ENCODE data around the gene NAA80. TPM values are rescaled to one million over a fixed set of nuclear protein-coding genes. Genes with fewer than 3 reads are reported as not detected.

Gene NAA80
- polyA plus RNA-seq, 1 of the 3 experiments (the other 2 are of a cell fraction) = 10.5 TPM

- peaks cover 0 to 44% of the 10 kb centered on the region in 2 experiments; a peak in 2 of 4 replicates for H3K4me1 ChIP-seq (ENCODE audit: control insufficient read depth in 1 of 2, insufficient read depth in 2 of 2, low read depth in 1 of 2, low read length in 1 of 2)
- ChIA-PET POLR2A (interaction anchor here (1.0 to 1.8 kb wide), 4 partner anchors 12 to 23 kb away, joined by 3 to 5 read pairs (median 3); partner anchors contain the start of genes HYAL3 and NAA80), CTCF (interaction anchor here (1.0 to 6.0 kb wide), 12 partner anchors 13 to 170 kb away, joined by 3 to 60 read pairs (median 4); partner anchors contain the start of genes HYAL1, HYAL3, IFRD2 and NAA80)
- peak overlapping the region in 1 of 2 experiments; percentile 92; a peak in 2 of 4 replicates for H3K4me3 ChIP-seq (ENCODE audit: low read depth in 2 of 2, low read length in 1 of 2)
- no peaks in the 10 kb centered on the region for H3K9me3 ChIP-seq
- no peaks in the 10 kb centered on the region for H4K20me1 ChIP-seq (ENCODE audit: insufficient read depth)
- H3K27ac ChIP-seq (ENCODE audit: low read depth in 2 of 2, low read length in 1 of 2) = peak overlapping the region in 1 of 2 experiments; percentile 94; a peak in 1 of 4 replicates
- H2AFZ ChIP-seq (ENCODE audit: low read depth) = peak overlapping the region; percentile 94
- peaks cover 8 to 49% of the 10 kb centered on the region in 2 experiments for H3K36me3 ChIP-seq (replicated peaks in 1 of 2; ENCODE audit: control insufficient read depth in 1 of 2, insufficient read depth in 2 of 2, low read length in 1 of 2)
- H3K79me2 ChIP-seq (ENCODE audit: insufficient read depth) = peaks cover 51% of the 10 kb centered on the region
- WGBS (ENCODE audit: low lambda C conversion rate) = 60% methylated on average over 1 of the region's 14 CpGs
- no peak for TF ChIP-seq TEAD4 (IDR thresholded peaks at IDR 0.05; ENCODE audit: borderline replicate concordance, insufficient read depth)
- TF ChIP-seq CHD2 (IDR thresholded peaks at IDR 0.05; ENCODE audit: low read length, partially characterized antibody) = no peak
- TF ChIP-seq MAX (IDR thresholded peaks at IDR 0.05; ENCODE audit: low read depth) = no peak
- no peak for TF ChIP-seq EZH2phosphoT487 (IDR thresholded peaks at IDR 0.05; ENCODE audit: borderline replicate concordance, low read depth)
- TF ChIP-seq FOXJ3 (CRISPR knock-in tag; IDR thresholded peaks at IDR 0.05) = no peak
- TF ChIP-seq MXI1 (IDR thresholded peaks at IDR 0.05; ENCODE audit: low read depth, low read length) = no peak
- no peak for TF ChIP-seq MEF2A (IDR thresholded peaks at IDR 0.05; ENCODE audit: borderline replicate concordance, low read depth)
- H3F3A ChIP-seq (replicated peaks; ENCODE audit: insufficient read depth) = peaks cover 10% of the 10 kb centered on the region
- H3K9me2 ChIP-seq = no peaks in the 10 kb centered on the region
- H3K4me2 ChIP-seq = peak overlapping the region; percentile 80
- no peaks in the 10 kb centered on the region for H3K27me3 ChIP-seq (ENCODE audit: insufficient read depth)
- H3K9ac ChIP-seq = no peak overlapping the region
- DNase-seq = no peak
Measured at GRCh38 chr3:50322115-50322385, 22.8 kb upstream of the NAA80 start.

DNA sequence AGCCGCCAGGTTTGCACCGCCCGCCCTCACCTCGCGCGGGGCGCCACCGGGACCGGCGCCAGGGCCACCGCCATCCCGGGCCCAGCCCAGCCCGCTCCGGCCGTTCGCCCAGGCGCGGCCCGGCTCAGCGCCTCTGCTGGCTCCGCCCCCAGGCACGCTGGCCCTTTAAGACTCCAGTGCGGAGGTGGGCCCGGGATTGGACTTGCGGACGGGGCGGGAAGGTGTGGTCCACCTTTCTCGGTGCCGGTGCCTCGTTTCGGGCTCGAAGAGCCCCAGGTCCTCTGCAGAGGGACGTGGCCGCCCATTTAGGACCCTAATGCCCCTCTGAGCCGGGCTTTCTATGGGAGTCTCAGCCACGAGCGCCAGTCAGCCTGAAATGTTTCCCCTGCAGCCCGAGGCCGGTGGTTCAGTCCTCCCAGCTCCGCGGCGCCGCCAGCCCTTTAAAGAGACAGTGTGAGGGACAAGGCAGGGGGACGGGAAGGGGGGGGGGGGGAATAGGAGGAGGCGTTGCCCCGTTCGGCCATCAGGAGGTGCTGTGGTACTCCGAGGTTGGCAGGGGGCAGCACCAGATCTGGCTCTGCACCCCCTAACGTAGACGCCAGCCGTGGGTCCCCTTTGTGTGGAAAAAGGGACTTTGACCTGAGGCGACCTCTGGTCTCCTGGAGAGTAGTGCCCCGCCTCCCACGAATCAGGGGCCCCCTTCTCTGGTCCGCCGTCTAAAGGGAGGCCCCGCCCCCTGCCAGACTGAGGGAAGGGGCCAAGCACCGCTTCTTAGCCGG is 22.3 kb upstream of the NAA80 start:
- Histone ChIP-seq H3K36me3 (replicated peaks in 1 of 2; ENCODE audit: control insufficient read depth in 1 of 2, insufficient read depth in 2 of 2, low read length in 1 of 2) (peaks cover 11 to 49% of the 10 kb centered on the region in 2 experiments), H2AFZ (ENCODE audit: low read depth) (peak overlapping the region; percentile 94), H3K9me3 (no peaks in the 10 kb centered on the region), H3K9ac (peak overlapping the region; percentile 93), H3K27ac (ENCODE audit: low read depth in 2 of 2, low read length in 1 of 2) (peak overlapping the region; percentile 92 to 94), H3K79me2 (ENCODE audit: insufficient read depth) (peaks cover 46% of the 10 kb centered on the region), H3K27me3 (ENCODE audit: insufficient read depth) (no peaks in the 10 kb centered on the region), H3K4me3 (ENCODE audit: low read depth in 2 of 2, low read length in 1 of 2) (peak overlapping the region; percentile 92 to 94), H3K9me2 (no peaks in the 10 kb centered on the region), H3K4me2 (peak overlapping the region; percentile 80), H4K20me1 (ENCODE audit: insufficient read depth) (no peaks in the 10 kb centered on the region), H3K4me1 (ENCODE audit: control insufficient read depth in 1 of 2, insufficient read depth in 2 of 2, low read depth in 1 of 2, low read length in 1 of 2) (peaks cover 0 to 40% of the 10 kb centered on the region in 2 experiments; a peak in 2 of 4 replicates), H3F3A (replicated peaks; ENCODE audit: insufficient read depth) (peaks cover 10% of the 10 kb centered on the region)
- DNase-seq = peak; percentile 96
- ChIA-PET POLR2A (interaction anchor here (0.6 to 1.8 kb wide), 5 partner anchors 13 to 29 kb away, joined by 3 to 5 read pairs (median 3); partner anchors contain the start of genes HYAL3, IFRD2 and NAA80), CTCF (interaction anchor here (0.5 to 6.0 kb wide), 14 partner anchors 14 to 221 kb away, joined by 3 to 60 read pairs (median 4); partner anchors contain the start of genes HYAL1, HYAL3, IFRD2 and NAA80)
- WGBS (ENCODE audit: low lambda C conversion rate) = 13% methylated on average over 12 of the region's 59 CpGs
- TF ChIP-seq JUND (IDR thresholded peaks at IDR 0.05) = no peak; the same call in 1 of the 2 replicates
- TF ChIP-seq FOXM1 (IDR thresholded peaks at IDR 0.05; ENCODE audit: low read depth) = 0 out of 2 replicates have a peak, but pooled peaks have one; percentile 58
- no peak for TF ChIP-seq TEAD4 (IDR thresholded peaks at IDR 0.05; ENCODE audit: borderline replicate concordance, insufficient read depth)
- TF ChIP-seq CTCF (IDR thresholded peaks at IDR 0.05) = peak; percentile 61
- no peak for TF ChIP-seq RXRA (IDR thresholded peaks at IDR 0.05; ENCODE audit: borderline replicate concordance, low read depth)
- TF ChIP-seq RCOR1 (IDR thresholded peaks at IDR 0.05; ENCODE audit: low read length) = no peak
- no peak for TF ChIP-seq RFX5 (IDR thresholded peaks at IDR 0.05; ENCODE audit: low read length)
- no peak for TF ChIP-seq CHD2 (IDR thresholded peaks at IDR 0.05; ENCODE audit: low read length, partially characterized antibody)
- no peak for TF ChIP-seq MXI1 (IDR thresholded peaks at IDR 0.05; ENCODE audit: low read depth, low read length)
- TF ChIP-seq TCF12 (IDR thresholded peaks at IDR 0.05) = no peak
- TF ChIP-seq MAX (IDR thresholded peaks at IDR 0.05; ENCODE audit: low read depth) = peak; percentile 84
- TF ChIP-seq SIN3A (IDR thresholded peaks at IDR 0.05; ENCODE audit: borderline replicate concordance, low read depth, low read length) = no peak
- TF ChIP-seq, protein P1, sequence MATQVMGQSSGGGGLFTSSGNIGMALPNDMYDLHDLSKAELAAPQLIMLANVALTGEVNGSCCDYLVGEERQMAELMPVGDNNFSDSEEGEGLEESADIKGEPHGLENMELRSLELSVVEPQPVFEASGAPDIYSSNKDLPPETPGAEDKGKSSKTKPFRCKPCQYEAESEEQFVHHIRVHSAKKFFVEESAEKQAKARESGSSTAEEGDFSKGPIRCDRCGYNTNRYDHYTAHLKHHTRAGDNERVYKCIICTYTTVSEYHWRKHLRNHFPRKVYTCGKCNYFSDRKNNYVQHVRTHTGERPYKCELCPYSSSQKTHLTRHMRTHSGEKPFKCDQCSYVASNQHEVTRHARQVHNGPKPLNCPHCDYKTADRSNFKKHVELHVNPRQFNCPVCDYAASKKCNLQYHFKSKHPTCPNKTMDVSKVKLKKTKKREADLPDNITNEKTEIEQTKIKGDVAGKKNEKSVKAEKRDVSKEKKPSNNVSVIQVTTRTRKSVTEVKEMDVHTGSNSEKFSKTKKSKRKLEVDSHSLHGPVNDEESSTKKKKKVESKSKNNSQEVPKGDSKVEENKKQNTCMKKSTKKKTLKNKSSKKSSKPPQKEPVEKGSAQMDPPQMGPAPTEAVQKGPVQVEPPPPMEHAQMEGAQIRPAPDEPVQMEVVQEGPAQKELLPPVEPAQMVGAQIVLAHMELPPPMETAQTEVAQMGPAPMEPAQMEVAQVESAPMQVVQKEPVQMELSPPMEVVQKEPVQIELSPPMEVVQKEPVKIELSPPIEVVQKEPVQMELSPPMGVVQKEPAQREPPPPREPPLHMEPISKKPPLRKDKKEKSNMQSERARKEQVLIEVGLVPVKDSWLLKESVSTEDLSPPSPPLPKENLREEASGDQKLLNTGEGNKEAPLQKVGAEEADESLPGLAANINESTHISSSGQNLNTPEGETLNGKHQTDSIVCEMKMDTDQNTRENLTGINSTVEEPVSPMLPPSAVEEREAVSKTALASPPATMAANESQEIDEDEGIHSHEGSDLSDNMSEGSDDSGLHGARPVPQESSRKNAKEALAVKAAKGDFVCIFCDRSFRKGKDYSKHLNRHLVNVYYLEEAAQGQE (IDR thresholded peaks at IDR 0.05; ENCODE audit: low read depth, low read length) = no peak
- TF ChIP-seq TAF1 (IDR thresholded peaks at IDR 0.05; ENCODE audit: borderline replicate concordance, low read depth, low read length) = no peak; the same call in 1 of the 2 replicates
- TF ChIP-seq EP300 (IDR thresholded peaks at IDR 0.05; ENCODE audit: borderline replicate concordance in 1 of 2, low read depth in 1 of 2, low read length in 1 of 2) = peak in 1 of 2 experiments; percentile 70; a peak in 1 of 4 replicates

Measured in SK-N-SH (cell line).